AG04450 (cell line): ENCODE data around the gene CHAF1B. TPM values are rescaled to one million over a fixed set of nuclear protein-coding genes. Genes with fewer than 3 reads are reported as not detected.

Experiments used
- CTCF ChIA-PET: fragments of 300-600, 350-600 bp; formaldehyde crosslinking; extraction: SDS; loops from one replicate; lab custom pipeline; 2022; ENCODE audit warnings: antibody characterized with exemption, inconsistent platforms; lab: Charles Lee
- POLR2A ChIA-PET: fragments of 350-600 bp; formaldehyde crosslinking; extraction: SDS; loops from one replicate; lab custom pipeline; 2021; ENCODE audit warnings: antibody characterized with exemption, inconsistent platforms; lab: Yijun Ruan, JAX
- DNase-seq: peaks from one replicate; pipeline ENCODE4 v3.0.0-alpha.2; 2011; ENCODE audit warnings: low read depth, low spot score
- H3K27ac ChIP-seq: one replicate; pipeline ENCODE4 v1.5.1; 2012; ENCODE audit warnings: low read depth, low read length, control low read depth
- H3K27me3 ChIP-seq: one replicate; pipeline ENCODE4 v1.6.0; 2012; ENCODE audit warnings: low read length; ENCODE audit not compliant: control insufficient read depth, insufficient read depth
- H3K4me3 ChIP-seq: 2 replicates; pipeline ENCODE4 v1.5.1; 2011; ENCODE audit warnings: mild to moderate bottlenecking, low read depth, low read length, control low read depth
- H3K9me3 ChIP-seq: 2 replicates; pipeline ENCODE4 v1.5.1; 2012; ENCODE audit warnings: low read length; ENCODE audit not compliant: control insufficient read depth, insufficient read depth
- CTCF ChIP-seq: IDR thresholded peaks from 2 replicates; pipeline ENCODE4 v1.5.1; 2011; ENCODE audit warnings: low read depth, low read length, control low read depth, inconsistent platforms
- polyA plus RNA-seq: library from polyadenylated mRNA; depleted of rRNA; stranded (reverse); fragments of >200 nt; gene quantifications from 2 replicates; pipeline ENCODE4 v1.2.3, GENCODE V29; 2011

CHAF1B gene
- polyA plus RNA-seq, 1 experiment, result 3.7 TPM

GRCh38 chr21:36402339-36402738 is 17.1 kb downstream of the CHAF1B start:
- no peak for DNase-seq
- CTCF ChIA-PET, result interaction anchor here (1.0 to 1.8 kb wide), 3 partner anchors 12 to 20 kb away, joined by 4 to 6 read pairs (median 4); no protein-coding TSS in a partner anchor
- Histone ChIP-seq H3K4me3 (no peak overlapping the region), H3K27ac (no peak overlapping the region), H3K9me3 (no peaks in the 10 kb centered on the region), H3K27me3 (no peaks in the 10 kb centered on the region)
- POLR2A ChIA-PET, result no interaction called here
- no peak for TF ChIP-seq CTCF

GRCh38 chr21:36403713-36404112 is 18.5 kb downstream of the CHAF1B start:
- TF ChIP-seq CTCF, result no peak
- DNase-seq, result no peak
- POLR2A ChIA-PET, result no interaction called here
- Histone ChIP-seq H3K27me3 (no peaks in the 10 kb centered on the region), H3K4me3 (no peak overlapping the region), H3K9me3 (no peaks in the 10 kb centered on the region), H3K27ac (no peak overlapping the region)
- CTCF ChIA-PET, result interaction anchor here (1.8 kb wide), 1 partner anchor 19 kb away, joined by 6 read pairs; no protein-coding TSS in a partner anchor

- H3K27ac ChIP-seq, result no peak overlapping the region
- ChIA-PET POLR2A (no interaction called here), CTCF (no interaction called here)
- TF ChIP-seq CTCF, result no peak
- H3K9me3 ChIP-seq, result no peaks in the 10 kb centered on the region
- no peak overlapping the region for H3K4me3 ChIP-seq
- no peak for DNase-seq
- H3K27me3 ChIP-seq, result no peaks in the 10 kb centered on the region
These were observed 23.4 kb downstream of the CHAF1B start for GRCh38 chr21:36408568-36408967.

GRCh38 chr21:36411301-36411700 is 26.1 kb downstream of the CHAF1B start:
- TF ChIP-seq CTCF, result no peak
- POLR2A ChIA-PET, result no interaction called here
- Histone ChIP-seq H3K4me3 (no peak overlapping the region), H3K27me3 (no peaks in the 10 kb centered on the region), H3K27ac (no peak overlapping the region), H3K9me3 (no peaks in the 10 kb centered on the region)
- no peak for DNase-seq
- CTCF ChIA-PET, result interaction anchor here (1.4 kb wide), 1 partner anchor 8 kb away, joined by 7 read pairs; no protein-coding TSS in a partner anchor

- H3K27me3 ChIP-seq, result no peaks in the 10 kb centered on the region
- ChIA-PET CTCF (no interaction called here), POLR2A (no interaction called here)
- no peaks in the 10 kb centered on the region for H3K9me3 ChIP-seq
- H3K27ac ChIP-seq, result no peak overlapping the region
- H3K4me3 ChIP-seq, result no peak overlapping the region
- DNase-seq, result no peak
- no peak for TF ChIP-seq CTCF
These were observed 27.7 kb downstream of the CHAF1B start for GRCh38 chr21:36412916-36413315.
